Small intestine (tissue), 7 donors: ENCODE data around the gene ANKRD44. TPM values are rescaled to one million over a fixed set of nuclear protein-coding genes. Genes with fewer than 3 reads are reported as not detected.
"Not testable (repeated sequence)": the region's sequence is repeated elsewhere in the genome, so short reads cannot be mapped to it uniquely, and the experiment has no call there.

ENCODE experiments used
- DNase-seq, 2 donors: peaks; one replicate each; pipeline versions ENCODE4 v3.0.0 to v3.0.0-alpha.2; 2013
- FAIRE-seq: peaks from 2 replicates; lab custom pipeline; 2012; peaks lifted over from hg19 to GRCh38; lab: Jason Lieb, UNC
- H3K27ac ChIP-seq, 3 donors: one replicate each; pipeline ENCODE4 v1.5.1; 2013; ENCODE audit warnings: low read length in 2 of 3, mild to moderate bottlenecking in 2 of 3, control low read depth in 1 of 3, inconsistent platforms in 1 of 3, low read depth in 1 of 3, moderate library complexity in 1 of 3
- H3K27me3 ChIP-seq, 3 donors: one replicate each; pipeline ENCODE4 v1.6.1; 2013; ENCODE audit warnings: low read length in 3 of 3, inconsistent platforms in 1 of 3; ENCODE audit not compliant: control insufficient read depth in 3 of 3, insufficient read depth in 3 of 3
- H3K36me3 ChIP-seq, 3 donors: one replicate each; pipeline ENCODE4 v1.6.1; 2013; ENCODE audit warnings: low read length in 3 of 3, inconsistent platforms in 1 of 3, low read depth in 1 of 3, mild to moderate bottlenecking in 1 of 3, moderate library complexity in 1 of 3; ENCODE audit not compliant: control insufficient read depth in 3 of 3, insufficient read depth in 2 of 3
- H3K4me1 ChIP-seq, 3 donors: one replicate each; pipeline ENCODE4 v1.6.1; 2013; ENCODE audit warnings: low read length in 2 of 3, inconsistent platforms in 1 of 3, low read depth in 1 of 3, mild to moderate bottlenecking in 1 of 3, moderate library complexity in 1 of 3; ENCODE audit not compliant: control insufficient read depth in 3 of 3, insufficient read depth in 2 of 3
- H3K4me3 ChIP-seq, 3 donors: one replicate each; pipeline ENCODE4 v1.5.1; 2013; ENCODE audit warnings: low read length in 3 of 3, control low read depth in 1 of 3, inconsistent platforms in 1 of 3, low read depth in 1 of 3, mild to moderate bottlenecking in 1 of 3, moderate library complexity in 1 of 3
- H3K9me3 ChIP-seq, 2 donors: one replicate each; pipeline ENCODE4 v1.6.1; 2013; ENCODE audit warnings: low read depth in 1 of 2, low read length in 1 of 2; ENCODE audit not compliant: control insufficient read depth in 2 of 2, insufficient read depth in 1 of 2
- WGBS, 3 donors: extraction: QIAGEN DNeasy Blood & Tissue Kit; methylation state at CpG; one replicate each; pipeline ENCODE4 v1.1.7; 2013; 5-methylcytosine and 5-hydroxymethylcytosine counted together
- polyA plus RNA-seq, 4 donors: library from polyadenylated mRNA; stranded (reverse) in 3 of 4; unstranded in 1 of 4; fragments of 200-250 nt in 3 of 4; fragments of 120-200 nt in 1 of 4; gene quantifications; one replicate each; pipeline versions ENCODE4 v1.2.1 to v1.2.3, GENCODE V29; 2013
- donor health status: healthy with polysubstance abuse.
- donor health status: control.
- donor health status: control.
- donor health status: Bipolar disorder and iron deficiency.
- donor health status: healthy.

ANKRD44 gene
- polyA plus RNA-seq, 4 donors = 0.89 to 5.2 (median 1.7) TPM

DNA sequence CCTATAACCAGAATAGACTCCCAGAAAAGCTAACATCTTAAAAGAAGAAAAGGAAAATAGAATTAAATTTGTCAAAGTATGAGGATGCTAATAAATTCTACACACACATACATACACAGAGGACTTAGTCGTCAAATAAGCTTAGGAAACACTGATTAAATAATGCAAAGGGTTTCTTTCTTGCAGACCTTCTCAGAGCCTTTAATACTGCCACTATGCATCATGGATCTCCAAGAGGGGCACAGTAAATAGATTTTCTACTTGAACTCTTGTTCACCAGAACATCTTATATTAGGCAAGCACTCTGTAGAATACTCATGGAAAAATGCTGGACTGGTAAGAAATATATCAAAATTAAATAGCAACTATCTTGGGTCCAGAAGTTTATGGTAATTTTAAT, 69.4 kb downstream of the ANKRD44 start:
- WGBS, 3 donors = 53 to 86% (median 63%) methylated on average over 1 of the region's 1 CpG
- H3K9me3 ChIP-seq = no peaks in the 10 kb centered on the region
- H3K27ac ChIP-seq = peak overlapping the region in 1 of 3 donors; percentile 58
- DNase-seq (no peak), FAIRE-seq (no peak)
- no peak overlapping the region for H3K4me3 ChIP-seq
- peaks cover 0 to 2% (median 0%) of the 10 kb centered on the region in 3 donors for H3K4me1 ChIP-seq
- no peaks in the 10 kb centered on the region for H3K27me3 ChIP-seq
- H3K36me3 ChIP-seq = no peaks in the 10 kb centered on the region

DNA sequence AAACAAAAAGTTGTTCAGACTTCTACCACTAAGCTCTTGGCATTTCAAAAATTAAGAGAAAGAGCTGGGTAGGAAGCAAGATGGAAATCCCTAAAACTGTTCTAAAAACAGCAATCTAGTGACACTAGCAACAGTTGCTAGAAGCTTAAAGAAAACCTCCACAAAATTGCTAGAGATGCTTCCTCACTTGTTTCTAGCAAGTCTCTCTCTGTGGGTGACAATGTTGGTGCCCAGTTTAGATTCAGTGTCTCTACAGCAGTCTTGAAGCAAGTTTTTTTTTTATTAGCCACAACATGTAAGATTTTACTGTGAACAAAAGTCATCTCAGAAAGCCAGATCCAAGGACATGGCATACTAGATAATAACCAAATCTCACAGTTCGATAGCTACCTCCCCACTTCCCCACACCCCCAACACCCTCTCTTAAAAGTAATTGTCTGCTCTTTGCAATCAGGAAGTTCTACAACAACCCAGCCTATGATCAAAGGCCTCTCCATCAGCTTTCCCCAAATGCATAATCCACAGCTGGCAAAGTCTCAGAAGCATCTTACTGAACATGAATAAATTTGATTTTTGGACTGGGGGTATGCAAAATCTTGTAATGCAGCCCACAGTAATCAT, 70.0 kb downstream of the ANKRD44 start:
- H3K4me1 ChIP-seq = peaks cover 0 to 2% (median 0%) of the 10 kb centered on the region in 3 donors
- DNase-seq (no peak), FAIRE-seq (no peak)
- peak overlapping the region in 2 of 3 donors; percentile 4 to 58 for H3K27ac ChIP-seq
- H3K27me3 ChIP-seq = no peaks in the 10 kb centered on the region
- H3K4me3 ChIP-seq = no peak overlapping the region
- WGBS, 3 donors = 11 to 31% (median 21%) methylated on average over 1 of the region's 1 CpG
- no peaks in the 10 kb centered on the region for H3K36me3 ChIP-seq
- no peaks in the 10 kb centered on the region for H3K9me3 ChIP-seq

DNA sequence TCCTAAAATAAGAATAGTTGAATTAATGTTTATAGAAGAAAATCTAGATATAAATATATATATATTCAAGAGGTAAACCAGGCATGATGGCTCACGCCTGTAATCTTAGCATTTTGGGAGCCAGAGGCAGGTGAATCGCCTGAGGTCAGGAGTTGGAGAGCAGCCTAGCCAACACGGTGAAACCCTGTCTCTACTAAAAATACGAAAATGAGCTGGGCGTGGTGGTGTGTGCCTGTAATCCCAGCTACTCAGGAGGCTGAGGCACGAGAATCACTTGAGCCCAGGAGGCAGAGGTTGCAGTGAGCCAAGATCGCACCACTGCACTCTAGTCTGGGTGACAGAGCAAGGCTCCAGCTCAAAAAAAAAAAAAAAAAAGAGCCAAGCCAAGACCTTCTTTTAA, 70.6 kb downstream of the ANKRD44 start:
- not testable (repeated sequence) for FAIRE-seq, H3K4me3 ChIP-seq
- peak overlapping the region in 1 of 3 donors; percentile 54 for H3K27ac ChIP-seq

DNA sequence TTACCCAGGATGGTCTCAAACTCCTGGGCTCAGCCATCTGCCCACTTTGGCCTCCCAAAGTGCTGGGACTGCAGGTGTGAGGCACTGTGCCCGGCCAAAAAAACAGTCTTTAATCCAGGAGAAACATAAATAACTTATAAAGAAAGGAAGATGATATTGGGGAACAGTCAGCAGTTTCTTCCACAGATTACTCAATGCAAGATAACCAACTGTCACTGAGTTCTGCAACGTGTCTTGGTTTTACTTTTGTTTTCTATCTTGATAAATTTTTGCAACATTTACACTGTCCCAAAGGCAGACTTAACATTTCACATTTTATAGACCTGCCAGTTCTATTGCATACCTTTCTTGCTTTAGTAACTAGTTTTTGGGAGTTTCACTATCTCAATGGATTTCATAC, 71.1 kb downstream of the ANKRD44 start:
- H3K4me3 ChIP-seq = no peak overlapping the region
- WGBS, 3 donors = 8 to 28% (median 27%) methylated on average over 2 of the region's 2 CpGs
- DNase-seq (peak in 1 of 2 donors; percentile 25), FAIRE-seq (no peak)
- peak overlapping the region in 2 of 3 donors; percentile 14 to 73 for H3K27ac ChIP-seq
- peaks cover 0 to 2% (median 0%) of the 10 kb centered on the region in 3 donors for H3K4me1 ChIP-seq
- H3K9me3 ChIP-seq = no peaks in the 10 kb centered on the region
- no peaks in the 10 kb centered on the region for H3K36me3 ChIP-seq
- no peaks in the 10 kb centered on the region for H3K27me3 ChIP-seq

More for the DNA sequence above, 70.6 kb downstream of the ANKRD44 start:
- not testable (repeated sequence) for H3K27me3 ChIP-seq, H3K4me1 ChIP-seq, DNase-seq, H3K36me3 ChIP-seq, H3K9me3 ChIP-seq
- WGBS, 3 donors = 58 to 84% (median 67%) methylated on average over 7 of the region's 7 CpGs

DNA sequence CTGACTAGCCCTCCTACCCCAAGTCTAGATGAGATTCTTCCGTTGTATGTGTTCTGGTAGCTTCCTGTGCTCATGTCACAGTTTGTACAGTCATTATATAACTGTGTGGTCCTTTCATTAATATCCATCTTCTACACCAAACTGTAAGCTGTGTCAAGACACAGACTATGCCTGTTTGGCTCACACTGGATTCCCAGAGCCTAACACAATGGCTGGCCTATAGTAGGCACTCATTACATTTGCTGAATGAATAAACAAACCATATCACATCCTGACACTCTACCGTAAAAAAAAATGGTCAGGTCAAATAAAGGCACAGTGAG, 72.6 kb downstream of the ANKRD44 start:
- no peak for FAIRE-seq
- WGBS, 3 donors = 58 to 74% (median 73%) methylated on average over 2 of the region's 2 CpGs
- Histone ChIP-seq H3K27ac (peak overlapping the region in 2 of 3 donors; percentile 32 to 73), H3K36me3 (no peaks in the 10 kb centered on the region), H3K9me3 (no peaks in the 10 kb centered on the region), H3K4me3 (no peak overlapping the region), H3K27me3 (no peaks in the 10 kb centered on the region), H3K4me1 (peaks cover 0 to 4% (median 3%) of the 10 kb centered on the region in 3 donors)
- DNase-seq = peak in 1 of 2 donors; percentile 32

DNA sequence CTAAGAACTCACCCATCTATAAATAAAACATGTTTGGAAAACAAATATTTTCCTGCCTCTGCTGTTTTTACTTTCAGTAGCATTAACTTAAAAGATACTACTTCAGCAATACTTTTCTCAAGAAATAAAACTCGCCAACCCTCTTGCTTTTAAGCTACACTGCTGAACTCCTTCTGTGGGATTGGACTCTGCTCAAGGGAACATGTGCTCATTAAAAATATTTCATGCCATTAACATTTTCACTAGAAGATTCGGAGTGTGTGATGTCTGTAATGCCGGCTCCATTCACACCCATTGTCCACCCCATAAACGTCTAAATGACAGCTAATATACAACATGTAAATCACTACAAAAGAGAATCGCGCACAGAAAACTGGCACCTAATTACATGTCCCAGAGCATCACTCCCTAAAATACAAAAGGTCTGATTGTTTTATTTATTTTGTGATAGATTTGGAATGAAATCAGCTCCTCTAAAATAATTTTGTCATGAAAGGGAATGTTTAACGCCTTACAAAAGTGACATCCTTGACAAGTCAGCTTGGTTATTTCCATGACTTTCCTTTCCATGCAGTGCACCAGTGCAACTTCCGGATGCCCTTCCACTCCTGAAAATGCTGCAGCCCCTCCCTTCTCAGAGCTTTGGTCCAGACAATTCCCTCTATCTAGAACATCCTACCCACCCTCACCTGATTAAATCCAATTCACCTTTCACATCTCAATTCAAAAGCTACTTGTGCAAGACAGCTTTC, 73.1 kb downstream of the ANKRD44 start:
- no peaks in the 10 kb centered on the region for H3K27me3 ChIP-seq
- no peaks in the 10 kb centered on the region for H3K9me3 ChIP-seq
- H3K27ac ChIP-seq = peak overlapping the region in 2 of 3 donors; percentile 8 to 73
- DNase-seq (no peak), FAIRE-seq (no peak)
- H3K36me3 ChIP-seq = no peaks in the 10 kb centered on the region
- peaks cover 0 to 4% (median 3%) of the 10 kb centered on the region in 3 donors for H3K4me1 ChIP-seq
- 78 to 87% (median 85%) methylated on average over 8 of the region's 8 CpGs for WGBS, 3 donors
- no peak overlapping the region for H3K4me3 ChIP-seq

DNA sequence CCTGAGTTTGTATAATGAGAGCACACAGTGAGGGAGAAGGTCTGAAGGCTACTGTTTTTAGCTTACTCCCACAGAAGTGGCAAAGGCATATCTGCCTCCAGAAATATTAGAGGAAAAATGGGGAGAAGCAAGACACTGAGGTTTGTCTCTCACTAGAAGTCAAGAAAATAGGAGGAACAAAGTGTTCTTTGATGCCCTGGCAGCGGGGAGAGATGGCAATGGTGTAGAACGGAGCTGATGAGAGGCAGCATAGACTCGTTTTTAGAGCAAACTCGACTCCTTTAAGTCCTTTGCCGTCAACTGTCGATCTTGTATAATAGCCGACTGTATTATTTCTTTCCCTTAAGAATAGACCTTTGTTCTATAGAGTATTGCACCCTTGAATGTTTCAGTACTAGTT, 73.8 kb downstream of the ANKRD44 start:
- DNase-seq = no peak
- Histone ChIP-seq H3K4me1 (peaks cover 0 to 4% (median 3%) of the 10 kb centered on the region in 3 donors), H3K4me3 (no peak overlapping the region), H3K9me3 (no peaks in the 10 kb centered on the region), H3K27ac (peak overlapping the region in 1 of 3 donors; percentile 17), H3K27me3 (no peaks in the 10 kb centered on the region), H3K36me3 (no peaks in the 10 kb centered on the region)
- FAIRE-seq = no peak
- 72 to 82% (median 80%) methylated on average over 7 of the region's 7 CpGs for WGBS, 3 donors

DNA sequence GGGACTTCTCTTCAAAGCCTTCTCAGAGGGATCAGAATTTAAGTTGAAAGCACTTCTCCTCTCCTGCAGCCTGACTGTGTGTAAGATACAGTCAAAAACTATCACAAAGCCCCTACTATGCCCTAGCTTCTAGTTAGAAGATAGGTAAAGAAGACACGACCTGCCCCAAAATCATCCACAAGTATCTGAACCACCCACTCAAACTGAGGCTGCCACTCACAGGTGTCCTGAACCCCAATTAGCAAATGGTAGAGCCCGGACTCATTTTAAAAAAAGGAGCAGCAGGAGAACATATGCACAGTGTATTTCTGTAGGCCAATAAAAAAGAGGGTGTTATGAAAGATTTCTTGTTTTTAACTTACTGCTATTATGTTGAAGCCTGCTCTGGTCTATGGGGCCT, 74.4 kb downstream of the ANKRD44 start:
- Histone ChIP-seq H3K27me3 (no peaks in the 10 kb centered on the region), H3K27ac (peak overlapping the region in 1 of 3 donors; percentile 32), H3K9me3 (no peaks in the 10 kb centered on the region), H3K36me3 (no peaks in the 10 kb centered on the region), H3K4me1 (peaks cover 0 to 4% (median 3%) of the 10 kb centered on the region in 3 donors), H3K4me3 (no peak overlapping the region)
- 82 to 89% (median 86%) methylated on average over 2 of the region's 2 CpGs for WGBS, 3 donors
- DNase-seq = no peak
- no peak for FAIRE-seq
